HG03520 (cell line): ENCODE results near the gene ANKS4B.
"Not testable (repeated sequence)": the region's sequence is repeated elsewhere in the genome, so short reads cannot be mapped to it uniquely, and the experiment has no call there.

Experiments
- ATAC-seq: cut with Tn5 transposase; IDR thresholded peaks from one replicate; pipeline ENCODE4 v1.9.1; 2021; ENCODE audit warnings: mild to moderate bottlenecking, moderate library complexity; ENCODE audit not compliant: unreplicated experiment

The ANKS4B gene, protein sequence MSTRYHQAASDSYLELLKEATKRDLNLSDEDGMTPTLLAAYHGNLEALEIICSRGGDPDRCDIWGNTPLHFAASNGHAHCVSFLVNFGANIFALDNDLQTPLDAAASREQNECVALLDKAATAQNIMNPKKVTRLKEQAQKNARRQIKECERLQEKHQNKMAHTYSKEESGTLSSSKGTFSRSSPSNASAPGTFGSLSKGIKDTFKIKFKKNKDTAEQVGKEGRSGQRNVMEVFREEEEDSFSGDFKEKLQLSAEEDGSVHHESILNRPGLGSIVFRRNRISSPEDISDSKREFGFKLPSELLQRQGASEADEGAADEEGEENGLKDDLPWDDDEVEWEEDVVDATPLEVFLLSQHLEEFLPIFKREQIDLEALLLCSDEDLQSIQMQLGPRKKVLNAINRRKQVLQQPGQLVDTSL

DNA sequence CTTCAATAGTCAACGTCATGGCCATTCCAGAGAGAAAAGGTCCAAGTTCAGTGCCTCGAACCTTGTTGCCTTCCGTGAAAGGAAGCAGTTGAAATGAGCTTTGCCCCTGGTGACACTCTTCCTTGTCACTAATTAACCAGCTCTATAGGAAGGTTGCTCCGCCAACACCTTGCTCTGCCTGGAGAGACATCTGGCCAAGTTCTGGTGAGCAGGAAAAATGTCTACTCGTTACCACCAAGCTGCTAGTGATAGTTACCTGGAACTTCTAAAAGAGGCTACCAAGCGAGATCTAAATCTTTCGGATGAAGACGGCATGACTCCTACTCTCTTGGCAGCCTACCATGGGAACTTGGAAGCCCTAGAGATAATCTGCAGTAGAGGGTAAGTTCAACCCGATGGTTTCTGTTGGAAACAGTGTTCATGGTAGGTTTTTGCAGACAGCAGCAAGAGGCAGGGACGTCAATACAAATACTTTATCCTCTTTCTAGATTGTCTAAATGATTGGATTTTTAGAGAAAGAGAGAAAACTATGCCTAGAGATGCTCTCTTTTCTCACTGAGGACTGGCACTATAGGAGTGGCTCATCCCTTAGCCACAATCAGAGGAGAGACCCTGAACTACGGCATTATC is at the start of gene ANKS4B:
ANKS4B (plus strand) TSS at position 179 of the 630 bp plus-strand sequence; CDS start at position 218, 39 bp downstream.
- ATAC-seq, result no peak

DNA sequence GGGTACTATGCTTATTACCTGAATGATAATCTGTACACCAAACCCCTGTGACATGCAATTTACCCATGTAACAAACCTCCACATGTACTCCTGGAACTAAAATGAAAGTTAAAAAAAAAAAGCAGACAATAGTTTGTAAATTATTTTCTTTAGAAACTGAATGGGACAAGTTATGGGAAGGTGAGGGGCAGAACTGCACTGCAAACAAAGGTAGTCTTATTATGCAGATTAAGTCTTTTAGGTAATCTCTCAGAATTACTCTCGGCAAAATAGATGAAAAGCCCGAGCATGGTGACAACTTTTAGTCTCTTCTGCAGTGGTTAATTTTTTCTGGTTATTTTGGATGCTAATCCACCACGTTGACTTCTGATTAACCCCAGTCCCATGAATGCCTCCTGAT is 49.5 kb upstream of the ANKS4B start:
- ATAC-seq, result no peak

DNA sequence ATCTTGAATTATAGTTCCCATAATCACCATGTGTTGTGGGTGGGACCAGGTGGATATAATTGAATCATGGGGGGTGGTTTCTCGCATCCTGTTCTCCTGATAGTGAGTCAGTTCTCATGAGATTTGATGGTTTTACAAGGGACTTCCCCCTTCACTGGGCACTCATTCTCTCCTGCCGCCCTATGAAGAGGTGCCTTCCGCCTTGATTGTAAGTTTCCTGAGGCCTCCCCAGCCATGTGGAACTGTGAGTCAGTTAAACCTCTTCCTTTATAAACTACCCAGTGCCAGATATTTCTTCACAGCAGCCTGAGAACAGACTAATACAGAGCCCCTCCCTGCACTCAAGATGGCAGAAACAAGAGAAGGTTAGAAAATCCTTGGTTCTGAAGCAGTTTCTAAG is 48.7 kb upstream of the ANKS4B start:
- no peak for ATAC-seq

DNA sequence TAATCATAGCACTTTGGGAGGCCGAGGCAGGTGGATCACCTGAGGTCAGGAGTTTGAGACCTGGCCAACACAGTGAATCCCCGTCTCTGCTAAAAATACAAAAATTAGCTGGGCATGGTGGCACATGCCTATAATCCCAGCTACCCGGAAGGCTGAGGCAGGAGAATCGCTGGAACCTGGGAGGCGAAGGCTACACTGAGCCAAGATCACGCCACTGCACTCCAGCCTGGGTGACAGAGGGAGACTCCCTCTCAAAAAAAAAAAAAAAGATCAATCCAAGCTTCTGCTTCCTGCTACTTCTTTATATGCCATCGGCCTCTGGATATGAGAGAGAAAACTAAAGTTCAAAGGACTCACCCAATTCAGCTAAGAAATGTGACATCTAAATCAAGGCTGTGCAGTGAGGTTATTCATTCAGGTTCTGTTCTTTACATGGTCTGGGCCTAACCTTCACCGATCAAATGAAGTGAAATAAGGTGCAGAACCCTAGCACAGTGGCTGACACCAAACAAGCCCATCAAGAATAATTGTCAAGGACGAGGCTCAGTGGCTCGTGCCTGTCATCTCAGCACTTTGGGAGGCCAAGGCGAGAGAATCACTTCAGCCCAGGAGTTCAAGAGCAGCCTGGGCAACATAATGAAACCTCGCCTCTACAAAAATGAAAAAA is 47.7 kb upstream of the ANKS4B start:
- ATAC-seq, result no peak

DNA sequence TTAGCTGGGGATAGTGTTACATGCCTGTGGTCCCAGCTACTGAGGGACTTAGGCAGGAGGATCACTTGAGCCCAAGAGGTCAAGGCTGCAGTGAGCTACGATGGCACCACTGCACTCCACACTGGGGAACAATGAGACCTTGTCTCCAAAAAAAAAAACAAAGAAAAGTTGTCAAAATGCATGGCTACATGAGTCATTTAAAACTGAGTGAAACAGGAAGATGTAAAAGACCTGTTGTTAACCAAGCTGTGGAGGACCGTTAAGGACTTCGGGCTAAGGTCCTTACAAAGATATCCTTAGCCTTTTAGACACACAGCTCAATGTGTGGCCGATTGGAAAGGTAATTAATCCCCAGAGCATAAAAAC is 47.2 kb upstream of the ANKS4B start:
- ATAC-seq, result no peak

DNA sequence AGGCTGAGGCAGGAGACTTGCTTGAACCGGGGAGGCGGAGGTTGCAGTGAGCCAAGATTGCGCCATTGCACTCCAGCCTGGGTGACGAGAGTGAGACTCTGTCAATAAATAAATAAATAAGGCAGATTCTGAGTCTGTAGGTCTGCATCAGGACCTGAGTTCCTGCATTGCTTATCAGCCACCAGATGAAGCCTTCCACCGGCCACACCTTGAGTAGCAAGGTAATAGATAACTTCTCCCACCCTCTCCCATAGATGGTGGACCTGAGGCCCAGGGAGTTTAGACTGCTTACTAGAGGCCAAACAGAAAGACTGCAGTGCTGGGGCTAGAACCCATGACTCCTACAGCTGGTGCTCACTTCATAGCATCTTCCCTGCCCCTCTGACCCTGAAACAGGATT is 44.2 kb upstream of the ANKS4B start:
- ATAC-seq, result no peak

DNA sequence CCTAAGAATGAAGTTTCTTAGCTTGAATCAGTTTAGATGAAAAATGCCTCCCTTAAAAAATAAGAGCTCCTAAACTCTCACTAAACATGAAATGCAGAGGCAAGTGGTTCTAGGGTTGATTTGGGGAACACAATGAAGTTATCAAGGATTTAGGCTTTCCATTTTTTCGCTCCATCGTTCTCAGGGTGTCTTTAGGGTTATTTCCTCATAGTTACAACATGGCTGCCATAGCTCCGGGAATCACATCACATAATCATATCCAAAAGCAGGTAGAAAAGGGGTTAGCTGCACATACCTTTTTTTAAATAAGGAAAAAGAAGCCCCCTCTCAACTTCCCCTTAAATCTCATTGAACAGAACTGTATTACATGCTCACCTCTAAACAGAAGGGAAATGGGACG is 43.5 kb upstream of the ANKS4B start:
- ATAC-seq, result no peak

DNA sequence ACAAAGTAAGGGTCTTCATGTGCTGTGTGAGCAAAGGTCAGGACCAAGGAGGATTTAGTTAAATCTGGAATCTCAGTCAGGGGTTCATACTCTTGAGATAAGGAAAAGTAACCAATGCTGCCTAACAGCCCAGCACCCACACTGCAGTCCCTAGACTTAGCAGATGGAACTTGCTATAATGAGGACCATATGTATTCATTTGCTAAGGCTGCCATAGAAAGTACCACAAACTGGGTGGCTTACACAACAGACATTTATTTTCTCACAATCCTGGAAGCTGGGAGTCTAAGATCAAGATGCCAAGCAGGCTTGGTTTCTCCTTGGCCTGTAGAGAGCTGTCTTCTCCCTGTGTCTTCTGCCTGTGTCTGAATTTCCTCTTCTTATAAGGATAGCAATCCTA is 42.9 kb upstream of the ANKS4B start:
- no peak for ATAC-seq

DNA sequence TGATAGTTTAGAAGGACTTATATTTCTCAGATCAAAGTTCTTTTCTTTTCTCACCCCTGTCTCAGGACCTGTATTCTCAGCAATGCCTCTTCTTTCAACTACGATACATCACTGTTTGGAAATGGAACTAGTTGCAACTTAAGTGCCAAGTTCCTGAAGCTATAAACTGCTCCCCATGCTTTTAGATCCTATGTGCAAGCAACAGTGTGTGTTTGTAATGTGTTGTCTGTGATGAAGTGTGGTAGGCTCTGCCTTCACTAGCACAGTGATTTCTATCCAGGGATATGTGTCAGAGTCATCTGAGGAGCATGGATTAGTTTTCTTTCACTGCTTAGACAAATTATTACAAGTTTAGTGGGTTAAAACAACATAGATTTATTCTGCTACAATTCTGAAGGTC is 40.5 kb upstream of the ANKS4B start:
- ATAC-seq, result no peak

DNA sequence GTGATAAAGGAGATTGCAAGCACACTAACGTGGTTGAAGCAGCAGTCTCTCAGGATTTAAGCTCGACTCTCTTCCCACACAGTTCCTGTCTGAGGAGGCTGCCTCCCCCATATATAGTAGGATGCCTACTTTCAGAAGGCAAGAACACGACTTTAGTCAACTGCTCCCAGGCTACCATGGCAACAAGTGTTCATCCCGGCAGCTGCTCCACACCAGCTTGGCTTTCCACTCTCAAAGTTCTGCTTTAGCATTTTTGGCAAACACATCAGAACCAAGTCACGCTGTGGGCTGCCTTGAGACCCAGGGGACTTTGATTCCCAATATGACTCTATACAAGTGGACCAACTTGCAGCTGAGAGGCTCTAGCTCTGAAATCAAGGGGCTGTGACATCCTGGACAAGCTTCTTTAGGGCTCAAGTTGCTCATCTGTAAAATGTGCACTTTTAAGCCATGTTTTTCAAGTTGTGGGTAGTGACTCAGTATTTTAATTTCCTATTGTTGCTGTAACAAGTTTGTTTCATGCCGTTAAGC is 38.7 kb upstream of the ANKS4B start:
- ATAC-seq, result no peak

DNA sequence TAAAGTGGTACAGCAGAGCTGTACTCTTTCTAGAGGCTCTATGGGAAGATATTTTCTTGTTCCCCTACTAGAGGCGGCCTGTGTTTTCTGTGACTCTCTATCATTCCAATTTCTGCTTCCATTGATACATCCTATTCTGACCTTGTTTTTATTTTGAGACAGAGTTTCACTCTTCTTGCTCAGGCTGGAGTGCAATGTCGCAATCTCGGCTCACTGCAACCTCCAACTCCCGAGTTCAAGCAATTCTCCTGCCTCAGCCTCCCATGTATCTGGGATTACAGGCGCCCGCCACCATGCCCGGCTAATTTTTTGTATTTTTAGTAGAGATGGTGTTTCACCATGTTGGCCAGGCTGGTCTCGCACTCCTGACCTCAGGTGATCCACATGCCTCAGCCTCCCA is 38.2 kb upstream of the ANKS4B start:
- not testable (repeated sequence) for ATAC-seq

DNA sequence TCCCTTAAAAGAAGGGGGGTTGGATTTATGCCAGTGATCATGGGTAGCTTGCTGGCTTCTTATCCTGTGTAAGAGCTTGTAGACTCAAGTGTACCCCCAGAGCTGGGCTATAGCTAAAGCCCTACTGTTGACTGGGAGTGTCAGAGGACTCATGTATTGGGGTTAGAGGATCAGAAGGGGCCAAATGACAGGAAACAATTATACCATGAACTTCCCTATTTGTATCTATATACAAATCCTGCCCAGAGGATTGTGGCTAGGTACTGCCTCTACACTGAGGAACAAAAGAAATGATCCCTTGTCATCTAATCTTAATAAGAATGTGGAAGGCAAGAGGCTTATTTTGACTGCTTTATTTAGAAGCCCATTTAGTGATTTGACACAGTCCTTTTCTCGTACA is 36.4 kb upstream of the ANKS4B start:
- ATAC-seq, result no peak

DNA sequence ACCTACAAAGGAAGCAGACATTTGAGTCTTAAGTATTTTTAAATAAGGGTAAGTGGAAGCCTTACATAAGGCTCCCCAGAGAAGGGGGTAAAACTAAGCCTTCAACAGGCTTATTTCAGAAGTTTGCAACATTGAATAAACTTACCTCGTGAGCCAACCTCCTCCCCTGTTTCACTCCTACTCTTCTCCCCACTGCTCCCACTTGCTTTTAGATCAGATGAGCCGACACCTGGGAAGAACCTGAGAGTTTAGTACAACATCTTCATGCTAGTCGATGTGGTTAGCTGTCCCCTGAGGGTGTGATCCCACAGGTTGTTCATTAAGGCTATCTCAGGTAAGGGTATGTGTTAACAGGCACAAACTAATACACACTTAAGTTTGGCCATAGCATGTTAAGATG is 35.9 kb upstream of the ANKS4B start:
- no peak for ATAC-seq

DNA sequence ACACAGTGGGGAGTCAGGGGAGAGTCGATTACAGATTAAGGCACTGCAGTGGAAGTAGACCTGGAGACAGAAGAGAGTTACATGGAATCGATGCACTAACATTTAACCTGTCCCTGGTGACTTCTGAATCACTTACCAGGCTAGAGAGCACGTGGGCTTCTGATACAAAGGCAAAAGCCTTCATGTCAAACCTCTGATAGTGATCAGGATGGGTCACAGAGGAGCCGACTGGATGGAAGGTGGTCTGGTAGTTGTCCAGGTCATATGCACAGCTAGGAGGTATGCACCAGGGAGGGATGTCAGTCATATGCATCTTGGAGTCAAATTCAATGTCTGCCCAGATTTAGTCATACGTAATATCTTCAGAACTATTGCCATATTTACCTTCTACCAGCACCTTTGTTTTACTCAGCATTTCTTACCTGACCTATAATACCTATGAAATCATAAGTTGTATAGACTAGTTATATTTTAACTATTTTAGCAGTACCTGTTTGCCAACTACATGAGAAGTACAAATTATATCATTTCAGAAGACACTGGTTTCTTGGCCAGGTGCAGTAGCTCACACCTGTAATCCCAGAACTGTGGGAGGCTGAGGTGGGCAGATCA is 33.8 kb upstream of the ANKS4B start:
- ATAC-seq, result no peak

DNA sequence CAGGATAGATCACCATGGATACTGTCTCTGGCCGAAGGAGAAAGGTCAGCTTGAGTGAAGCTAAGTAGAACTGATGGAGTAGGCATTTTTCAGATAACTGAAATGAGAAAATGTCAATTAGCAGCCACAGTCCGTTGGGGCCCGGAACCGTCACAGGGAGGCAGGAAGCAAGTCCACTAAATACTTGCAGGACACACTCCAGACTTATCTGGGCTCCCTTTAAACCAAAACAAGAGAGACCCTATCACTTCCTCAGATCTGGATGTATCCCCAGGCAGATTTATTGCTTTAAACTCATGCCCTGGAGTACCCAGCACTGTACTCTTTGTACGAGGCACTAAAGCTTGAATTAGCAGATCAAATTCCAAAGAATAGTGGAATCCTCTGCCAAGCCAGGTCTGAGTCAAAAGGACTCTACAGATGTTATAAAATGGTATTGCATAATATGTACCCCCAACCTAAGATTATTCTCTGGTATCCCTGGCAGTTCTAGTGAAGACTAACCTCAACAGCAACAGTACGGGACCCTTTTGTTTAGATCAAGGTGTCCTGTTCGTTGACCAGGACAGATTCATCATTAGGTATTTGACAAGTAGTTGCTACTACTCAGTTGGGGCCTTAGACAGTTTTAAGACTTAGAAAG is 30.2 kb upstream of the ANKS4B start:
- no peak for ATAC-seq

DNA sequence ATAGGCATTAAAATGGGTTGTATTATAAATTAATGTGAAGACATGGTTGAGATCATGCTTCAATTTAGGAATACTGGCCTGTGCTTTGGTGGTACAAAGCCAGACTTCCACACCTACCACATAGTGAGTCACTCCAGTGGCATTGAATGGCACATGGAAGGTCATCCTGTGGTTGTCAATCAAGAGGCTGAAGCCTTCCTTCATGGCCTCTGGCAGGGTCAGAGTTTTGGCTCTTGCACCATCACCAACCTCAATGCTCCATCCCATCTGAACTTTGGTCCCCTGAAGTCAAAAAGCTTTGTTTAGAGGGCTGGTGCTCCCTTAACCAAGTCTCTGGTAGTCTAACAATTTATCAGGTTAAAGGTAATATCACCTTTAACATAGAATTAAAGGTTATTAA is 28.2 kb upstream of the ANKS4B start:
- no peak for ATAC-seq

DNA sequence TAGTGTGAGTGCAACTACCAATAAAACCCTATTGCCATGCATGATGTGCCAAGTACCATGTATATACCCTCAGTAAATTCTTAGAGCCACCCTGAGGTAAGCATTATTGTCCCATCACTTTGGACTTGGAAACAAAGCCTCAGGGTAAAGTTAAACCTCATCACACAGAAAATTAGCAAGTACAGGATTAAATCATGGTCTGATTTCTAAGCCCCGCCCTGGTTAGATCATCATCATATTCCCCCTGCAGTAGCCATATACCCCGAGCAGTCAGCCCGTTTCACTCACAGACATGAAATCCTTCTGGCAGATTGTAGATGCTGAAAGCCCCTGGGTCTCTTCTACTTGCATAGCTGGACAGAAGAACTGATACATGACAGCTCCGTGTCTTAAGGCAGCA is 26.9 kb upstream of the ANKS4B start:
- no peak for ATAC-seq

DNA sequence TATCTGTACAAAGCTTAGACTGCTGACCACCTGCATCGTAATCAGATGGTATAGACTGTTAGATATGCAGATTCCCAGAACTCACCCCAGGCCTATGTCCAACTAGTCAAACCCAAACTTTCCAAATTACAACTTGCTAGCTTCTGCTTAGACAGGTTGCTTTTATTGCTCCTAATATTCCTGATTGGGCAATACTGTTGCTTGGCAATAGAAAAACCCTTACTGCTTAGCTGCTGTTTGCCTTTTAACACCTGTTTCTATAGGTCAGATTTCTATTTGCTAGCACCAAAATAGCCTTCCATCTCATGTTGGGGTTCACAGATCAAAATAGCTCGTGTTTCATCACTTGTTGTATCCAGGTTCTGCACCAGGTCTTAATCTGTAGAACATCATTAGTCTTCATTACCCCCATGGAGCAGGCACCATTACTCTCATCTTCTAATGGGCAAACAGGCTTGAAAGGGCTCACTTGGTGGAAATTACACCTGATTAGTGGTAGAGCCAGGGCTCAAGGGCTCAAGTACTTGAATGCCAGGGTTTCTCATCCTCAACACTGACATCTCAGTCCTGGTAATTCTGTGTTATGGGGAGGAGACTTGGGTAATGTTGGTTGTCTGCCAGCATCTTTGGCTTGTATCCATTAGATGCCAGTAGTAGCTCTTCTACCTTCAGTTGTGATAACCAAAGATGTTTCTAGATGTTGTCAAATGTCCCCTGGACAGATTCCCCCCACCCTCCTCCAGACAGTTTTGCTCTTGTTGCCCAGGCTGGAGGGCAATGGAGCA is 24.9 kb upstream of the ANKS4B start:
- no peak for ATAC-seq

DNA sequence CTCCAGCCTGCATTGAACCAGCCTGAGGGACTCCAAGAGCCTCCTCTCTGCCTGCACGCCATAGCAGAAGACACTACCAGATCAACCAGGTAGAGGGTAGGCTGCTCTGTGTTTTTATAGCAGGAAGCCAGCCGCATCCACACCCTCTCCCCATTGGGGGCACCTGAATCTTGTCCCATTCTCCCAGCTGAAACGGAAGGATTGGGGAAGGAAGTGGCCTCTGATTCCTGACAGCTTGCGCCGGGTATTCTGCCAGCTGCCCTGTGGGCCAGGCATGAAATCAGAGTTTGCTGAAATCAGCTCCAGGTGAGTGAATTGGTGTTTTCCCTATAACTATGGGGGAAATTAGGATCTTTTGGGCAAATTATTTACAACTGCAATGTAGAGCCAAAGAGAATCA is 22.0 kb upstream of the ANKS4B start, which contains the start of gene ZP2:
ZP2 (minus strand) TSS at position 89 of the 400 bp plus-strand sequence; CDS start at position 62, 27 bp downstream.
- ATAC-seq, result no peak

DNA sequence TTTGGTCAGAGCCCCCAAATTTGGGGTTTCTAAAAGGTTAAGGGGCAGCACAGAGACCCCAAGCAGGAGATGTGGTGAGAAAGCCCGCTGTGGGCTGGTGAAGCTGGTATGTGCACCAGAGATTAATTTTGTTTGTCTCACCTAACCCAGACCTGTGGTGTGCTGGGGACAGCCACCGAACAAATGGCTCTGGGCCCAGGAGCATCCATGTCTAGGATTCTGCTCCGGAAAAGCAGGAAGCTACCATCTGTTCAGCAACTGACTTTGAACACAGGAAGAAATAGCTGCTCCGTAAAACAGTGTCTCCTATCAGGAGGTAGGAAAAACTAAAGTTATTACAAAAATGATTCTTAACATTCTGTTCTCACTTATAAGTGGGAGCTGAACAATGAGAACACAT is 19.4 kb upstream of the ANKS4B start:
- ATAC-seq, result no peak
